Effector memory CD8-positive, alpha-beta T cell (primary cell): Measurements from ENCODE around the gene SLC24A3.
"Not testable (repeated sequence)": the region's sequence is repeated elsewhere in the genome, so short reads cannot be mapped to it uniquely, and the experiment has no call there.

ENCODE experiments used
- ATAC-seq: fragments of 150-1000 bp; cut with Tn5 transposase; replicated peaks from 2 replicates; pipeline ENCODE4 v1.10.0; 2021; ENCODE audit warnings: mild to moderate bottlenecking, moderate library complexity
- DNase-seq, 3 experiments: peaks; one replicate each; pipeline ENCODE4 v3.0.0; 2021
- H3K27ac Mint-ChIP-seq, 2 donors: one replicate each; pipeline ENCODE4 v1.8.0; 2022; ENCODE audit warnings: mild to moderate bottlenecking in 2 of 2, mixed read lengths in 2 of 2, moderate library complexity in 2 of 2
- H3K27me3 Mint-ChIP-seq, 2 donors: one replicate each; pipeline ENCODE4 v1.8.0; 2022; ENCODE audit warnings: mixed read lengths in 2 of 2
- H3K36me3 Mint-ChIP-seq: one replicate; pipeline ENCODE4 v1.8.0; 2022; ENCODE audit warnings: mild to moderate bottlenecking, moderate library complexity, mixed read lengths; ENCODE audit not compliant: insufficient read depth
- H3K4me1 Mint-ChIP-seq, 2 donors: one replicate each; pipeline ENCODE4 v1.8.0; 2022; ENCODE audit warnings: low read depth in 2 of 2, mixed read lengths in 2 of 2
- H3K4me3 Mint-ChIP-seq, 2 donors: one replicate each; pipeline ENCODE4 v1.8.0; 2022; ENCODE audit warnings: mild to moderate bottlenecking in 2 of 2, mixed read lengths in 2 of 2, moderate library complexity in 2 of 2
- H3K9me3 Mint-ChIP-seq, 2 donors: one replicate each; pipeline ENCODE4 v1.8.0; 2022; ENCODE audit warnings: mixed read lengths in 2 of 2

SLC24A3 gene

DNA sequence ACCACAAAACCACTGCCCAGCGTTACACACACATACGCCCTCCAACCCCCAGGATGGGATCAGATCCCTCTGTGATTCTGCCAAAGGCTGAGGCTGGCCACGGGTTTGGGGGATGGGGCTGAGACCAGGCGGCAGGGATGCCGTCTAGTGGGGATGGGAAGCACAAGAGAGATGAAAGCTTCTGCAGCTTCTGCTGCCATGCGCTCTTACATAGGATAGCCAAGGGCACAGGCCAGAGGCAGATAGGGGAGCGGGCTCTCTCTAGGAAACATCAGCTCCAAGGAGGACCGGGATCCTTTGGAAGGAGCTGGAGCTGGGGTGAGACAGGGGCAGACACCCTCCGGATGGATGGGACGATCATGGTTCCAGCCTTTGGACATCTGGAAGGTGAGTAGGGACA is 526.9 kb downstream of the SLC24A3 start:
- DNase-seq, result no peak
- no peak overlapping the region for H3K27ac Mint-ChIP-seq
- no peak for ATAC-seq
- H3K36me3 Mint-ChIP-seq, result no peaks in the 10 kb centered on the region
- H3K4me1 Mint-ChIP-seq, result no peaks in the 10 kb centered on the region
- peaks cover 0 to 2% of the 10 kb centered on the region in 2 donors for H3K9me3 Mint-ChIP-seq
- H3K4me3 Mint-ChIP-seq, result no peak overlapping the region
- peaks cover 14 to 15% of the 10 kb centered on the region in 2 donors for H3K27me3 Mint-ChIP-seq

DNA sequence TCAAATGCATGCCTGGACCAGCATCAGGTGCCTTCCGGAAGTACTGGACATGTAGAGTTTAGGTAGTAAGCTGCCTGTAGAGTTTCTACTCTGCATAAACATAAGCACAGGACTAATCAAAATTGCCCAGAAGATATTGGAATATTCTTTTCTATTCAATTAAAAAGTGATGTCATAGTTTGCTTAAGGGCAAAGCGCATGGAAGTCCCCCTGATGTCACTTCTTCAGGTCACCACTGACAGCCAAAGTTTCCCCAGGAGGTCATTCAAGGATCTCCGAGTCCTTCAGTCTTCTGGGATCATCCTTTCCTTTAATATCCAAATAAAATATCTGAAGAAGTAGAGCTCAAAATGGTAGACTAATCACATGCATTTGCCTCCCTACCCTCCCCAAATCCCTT is 528.1 kb downstream of the SLC24A3 start:
- H3K4me3 Mint-ChIP-seq, result no peak overlapping the region
- DNase-seq (no peak), ATAC-seq (no peak)
- peaks cover 0 to 7% of the 10 kb centered on the region in 2 donors for H3K9me3 Mint-ChIP-seq
- peaks cover 12 to 15% of the 10 kb centered on the region in 2 donors for H3K27me3 Mint-ChIP-seq
- no peak overlapping the region for H3K27ac Mint-ChIP-seq
- H3K36me3 Mint-ChIP-seq, result no peaks in the 10 kb centered on the region
- H3K4me1 Mint-ChIP-seq, result no peaks in the 10 kb centered on the region

DNA sequence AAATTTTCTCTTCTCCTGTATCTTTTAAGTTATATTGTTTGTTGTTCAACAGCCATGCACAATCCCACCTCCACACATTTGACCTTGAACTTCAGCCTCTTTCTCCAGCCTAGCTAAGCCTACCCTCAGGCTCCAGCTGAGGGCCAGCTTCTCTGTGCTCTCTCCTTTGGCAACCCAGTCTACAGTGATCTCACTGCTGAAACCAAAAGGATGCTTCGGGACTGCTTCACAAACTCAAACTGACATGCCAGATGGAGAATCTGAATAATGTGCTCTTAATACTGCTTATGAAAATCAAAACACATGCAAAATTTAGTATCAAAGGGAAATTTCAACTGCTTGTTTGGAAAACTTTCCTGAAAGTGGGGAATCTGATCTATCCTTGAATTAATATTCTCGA is 529.5 kb downstream of the SLC24A3 start:
- no peak overlapping the region for H3K4me3 Mint-ChIP-seq
- no peak for DNase-seq
- no peaks in the 10 kb centered on the region for H3K4me1 Mint-ChIP-seq

DNA sequence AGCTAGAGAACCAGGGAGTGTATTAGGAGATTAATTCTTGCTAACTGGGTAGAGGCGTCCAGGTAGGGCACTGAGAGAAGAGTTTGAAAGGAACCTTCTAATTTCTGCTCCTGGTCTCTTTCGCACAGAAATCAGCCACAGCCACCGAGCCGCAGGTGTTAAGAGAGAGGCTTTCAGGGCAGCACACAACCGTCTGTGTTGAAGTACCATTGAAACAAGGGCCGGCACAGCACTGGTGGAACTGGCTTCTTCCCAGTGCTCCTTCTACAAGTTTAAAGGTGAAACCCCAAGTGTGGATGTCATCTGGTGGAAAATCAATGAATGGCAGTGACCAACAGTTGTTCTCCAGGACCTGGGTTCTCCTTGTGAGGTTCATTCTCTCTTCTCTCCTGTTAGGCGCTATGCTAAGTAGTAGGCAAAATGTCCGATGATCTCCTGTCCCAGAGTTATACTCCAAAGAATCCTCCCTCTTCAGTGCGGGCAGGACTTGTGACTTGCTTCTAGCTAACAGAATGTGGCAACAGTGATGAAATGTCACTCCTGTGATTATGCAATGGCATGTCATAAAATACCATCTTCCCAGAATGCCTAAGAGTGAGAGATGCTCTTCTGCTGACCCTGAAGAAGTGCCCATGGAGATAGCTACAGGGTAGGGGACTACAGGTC is 530.7 kb downstream of the SLC24A3 start:
- peaks cover 12 to 15% of the 10 kb centered on the region in 2 donors for H3K27me3 Mint-ChIP-seq
- no peak for DNase-seq
- H3K4me1 Mint-ChIP-seq, result no peaks in the 10 kb centered on the region
- no peaks in the 10 kb centered on the region for H3K36me3 Mint-ChIP-seq
- ATAC-seq, result no peak
- no peak overlapping the region for H3K27ac Mint-ChIP-seq
- H3K4me3 Mint-ChIP-seq, result no peak overlapping the region
- peaks cover 2 to 7% of the 10 kb centered on the region in 2 donors for H3K9me3 Mint-ChIP-seq

More for the DNA sequence above, 529.5 kb downstream of the SLC24A3 start:
- Mint-ChIP-seq H3K27me3 (peaks cover 12 to 15% of the 10 kb centered on the region in 2 donors), H3K36me3 (no peaks in the 10 kb centered on the region), H3K9me3 (peaks cover 2 to 7% of the 10 kb centered on the region in 2 donors), H3K27ac (no peak overlapping the region)
- no peak for ATAC-seq

DNA sequence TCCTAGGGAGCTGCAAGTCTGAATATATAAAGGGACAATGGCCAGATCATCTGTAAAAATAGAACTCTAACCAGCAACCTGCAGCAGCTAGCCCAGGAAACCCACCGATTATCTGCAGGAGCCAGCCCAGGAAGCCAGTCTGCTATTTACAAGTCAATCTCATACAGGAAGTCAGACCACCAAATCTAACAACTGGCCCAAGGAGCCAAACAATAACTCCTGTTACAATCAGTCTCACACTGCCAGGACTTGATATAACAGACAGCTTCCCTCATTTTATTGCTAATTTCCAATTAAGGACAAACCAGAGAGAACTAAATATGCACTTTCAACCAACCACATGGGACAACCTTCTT is 531.2 kb downstream of the SLC24A3 start:
- Mint-ChIP-seq H3K4me3 (no peak overlapping the region), H3K27me3 (peaks cover 12 to 15% of the 10 kb centered on the region in 2 donors), H3K36me3 (no peaks in the 10 kb centered on the region), H3K9me3 (peaks cover 2 to 7% of the 10 kb centered on the region in 2 donors), H3K27ac (no peak overlapping the region), H3K4me1 (no peaks in the 10 kb centered on the region)
- ATAC-seq (no peak), DNase-seq (no peak)

DNA sequence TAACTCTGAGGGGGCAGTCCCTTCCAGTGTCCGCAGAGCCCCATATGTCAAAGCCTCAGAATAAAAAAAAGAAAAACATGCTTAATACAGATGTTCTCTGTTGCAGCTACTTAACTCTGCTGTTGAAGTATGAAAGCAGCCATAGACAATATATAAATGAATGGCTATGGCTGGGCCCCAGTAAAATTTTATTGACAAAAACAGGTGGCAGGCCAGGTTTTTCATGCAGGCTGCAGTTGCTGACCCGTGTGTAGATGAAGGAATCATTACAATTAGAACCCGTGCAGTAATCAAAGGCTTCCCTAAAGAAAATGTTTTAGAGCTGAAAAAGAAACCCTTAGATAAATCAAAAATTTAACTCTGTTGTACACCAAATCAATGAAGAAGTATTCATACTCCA is 532.7 kb downstream of the SLC24A3 start:
- Mint-ChIP-seq H3K9me3 (peaks cover 2 to 7% of the 10 kb centered on the region in 2 donors), H3K4me3 (no peak overlapping the region), H3K27me3 (peaks cover 12 to 13% of the 10 kb centered on the region in 2 donors), H3K4me1 (no peaks in the 10 kb centered on the region), H3K27ac (no peak overlapping the region), H3K36me3 (no peaks in the 10 kb centered on the region)
- DNase-seq (no peak), ATAC-seq (no peak)

DNA sequence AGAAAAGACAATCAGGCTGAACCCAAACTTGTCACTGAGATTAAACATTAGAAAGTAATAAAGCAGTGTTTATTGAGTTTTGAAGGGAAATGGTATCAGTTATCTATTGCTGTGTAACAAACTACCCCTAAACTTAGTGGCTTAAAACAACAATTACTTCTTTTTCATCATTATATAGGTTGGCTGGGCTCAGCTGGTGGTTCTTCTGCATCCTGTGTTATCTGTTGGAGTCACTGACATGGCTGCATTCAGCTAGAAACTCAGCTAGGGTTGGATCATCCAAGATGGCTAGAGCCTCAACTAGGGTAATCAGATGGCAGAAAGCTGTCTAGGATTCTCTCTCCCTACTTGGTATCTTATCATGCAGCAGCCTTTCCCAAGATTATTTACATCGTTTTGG is 533.1 kb downstream of the SLC24A3 start:
- DNase-seq (no peak), ATAC-seq (no peak)
- no peak overlapping the region for H3K27ac Mint-ChIP-seq
- H3K27me3 Mint-ChIP-seq, result peaks cover 8 to 12% of the 10 kb centered on the region in 2 donors
- peaks cover 2 to 7% of the 10 kb centered on the region in 2 donors for H3K9me3 Mint-ChIP-seq
- no peaks in the 10 kb centered on the region for H3K36me3 Mint-ChIP-seq
- H3K4me1 Mint-ChIP-seq, result no peaks in the 10 kb centered on the region
- H3K4me3 Mint-ChIP-seq, result no peak overlapping the region

DNA sequence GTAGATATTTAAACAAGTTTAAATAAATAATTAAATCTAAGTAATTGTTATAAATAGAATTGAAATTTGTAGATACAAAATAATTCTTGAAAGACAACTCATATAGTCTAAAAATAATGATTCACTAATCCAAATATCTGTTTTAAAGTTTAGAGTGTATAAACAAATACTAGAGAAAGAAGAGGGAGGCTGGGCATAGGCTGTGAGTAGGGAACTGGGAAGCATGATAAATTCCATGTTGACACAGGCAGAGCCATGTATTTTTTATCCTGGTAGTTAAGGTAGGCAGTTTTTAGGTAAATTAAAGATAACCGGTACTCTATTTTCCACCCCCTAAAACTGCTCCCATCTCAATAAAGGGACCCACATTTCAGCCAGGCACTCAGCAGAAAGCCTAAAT is 534.0 kb downstream of the SLC24A3 start:
- Mint-ChIP-seq H3K36me3 (no peaks in the 10 kb centered on the region), H3K9me3 (peaks cover 2 to 7% of the 10 kb centered on the region in 2 donors), H3K4me1 (no peaks in the 10 kb centered on the region)

DNA sequence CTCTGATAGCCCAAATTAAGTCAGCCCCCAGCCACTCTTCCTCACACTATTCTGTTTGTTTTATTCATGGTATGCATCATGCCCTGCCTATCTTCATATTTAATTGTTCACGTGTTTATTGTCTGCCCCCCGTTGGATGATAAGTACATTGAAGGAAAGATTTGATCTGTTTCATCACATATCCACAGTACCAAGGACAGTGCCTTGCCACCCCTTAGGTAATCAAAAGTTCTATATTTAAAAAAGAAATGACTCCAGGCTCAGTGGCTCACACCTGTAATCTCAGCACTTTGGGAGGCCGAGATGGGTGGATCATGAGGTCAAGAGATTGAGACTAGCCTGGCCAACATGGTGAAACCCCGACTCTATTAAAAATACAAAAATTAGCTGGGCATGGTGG is 535.5 kb downstream of the SLC24A3 start:
- Mint-ChIP-seq H3K9me3 (peaks cover 2 to 7% of the 10 kb centered on the region in 2 donors), H3K36me3 (peaks cover 3% of the 10 kb centered on the region), H3K27ac (no peak overlapping the region), H3K27me3 (peaks cover 0 to 11% of the 10 kb centered on the region in 2 donors), H3K4me1 (no peaks in the 10 kb centered on the region), H3K4me3 (no peak overlapping the region)
- ATAC-seq (no peak), DNase-seq (no peak)

More for the DNA sequence above, 534.0 kb downstream of the SLC24A3 start:
- H3K27ac Mint-ChIP-seq, result no peak overlapping the region
- no peak for DNase-seq
- ATAC-seq, result no peak
- peaks cover under 1 to 12% of the 10 kb centered on the region in 2 donors for H3K27me3 Mint-ChIP-seq
- H3K4me3 Mint-ChIP-seq, result no peak overlapping the region

DNA sequence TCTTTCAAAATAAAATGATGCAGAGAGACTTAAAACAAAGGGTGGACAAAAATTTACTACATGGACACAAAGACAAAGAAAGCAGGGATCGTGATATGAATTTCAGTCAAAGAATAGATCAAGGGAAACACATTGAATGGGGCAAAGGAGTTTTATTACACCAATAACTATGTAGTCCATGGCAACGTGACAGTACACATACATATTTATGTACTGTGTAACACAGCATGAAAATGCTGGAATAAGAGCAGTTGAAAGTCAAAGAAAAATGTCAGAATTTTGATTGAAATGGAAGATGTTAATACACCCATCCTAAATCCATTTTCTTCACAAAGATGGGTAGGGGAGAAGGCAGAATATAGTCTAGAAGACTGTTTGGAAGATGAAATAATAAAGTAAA is 536.2 kb downstream of the SLC24A3 start:
- DNase-seq, result no peak
- Mint-ChIP-seq H3K9me3 (peaks cover 2 to 7% of the 10 kb centered on the region in 2 donors), H3K36me3 (peaks cover 3% of the 10 kb centered on the region), H3K27me3 (peaks cover 0 to 3% of the 10 kb centered on the region in 2 donors), H3K4me1 (no peaks in the 10 kb centered on the region), H3K4me3 (no peak overlapping the region), H3K27ac (no peak overlapping the region)
- no peak for ATAC-seq

DNA sequence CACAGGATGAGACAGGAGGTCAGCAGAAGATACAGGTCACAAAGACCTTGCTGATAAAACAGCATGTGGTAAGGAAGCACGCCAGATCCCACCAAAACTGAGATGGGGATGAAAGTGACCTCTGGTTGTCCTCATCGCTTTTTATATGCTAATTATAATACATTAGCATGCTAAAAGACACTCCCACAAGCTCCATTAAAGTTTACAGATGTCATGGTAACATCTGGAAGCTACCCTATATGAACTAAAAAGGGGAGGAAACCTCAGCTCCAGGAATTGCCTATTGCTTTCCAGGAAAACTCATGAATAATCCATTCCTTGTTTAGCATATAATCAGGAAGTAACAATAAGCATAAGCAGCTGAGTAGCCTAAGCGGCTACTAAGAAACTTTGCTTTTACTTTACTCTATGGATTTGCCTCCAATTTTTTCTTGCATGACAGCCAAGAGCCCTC is 537.2 kb downstream of the SLC24A3 start:
- peaks cover 2 to 3% of the 10 kb centered on the region in 2 donors for H3K9me3 Mint-ChIP-seq
- H3K4me1 Mint-ChIP-seq, result no peaks in the 10 kb centered on the region

DNA sequence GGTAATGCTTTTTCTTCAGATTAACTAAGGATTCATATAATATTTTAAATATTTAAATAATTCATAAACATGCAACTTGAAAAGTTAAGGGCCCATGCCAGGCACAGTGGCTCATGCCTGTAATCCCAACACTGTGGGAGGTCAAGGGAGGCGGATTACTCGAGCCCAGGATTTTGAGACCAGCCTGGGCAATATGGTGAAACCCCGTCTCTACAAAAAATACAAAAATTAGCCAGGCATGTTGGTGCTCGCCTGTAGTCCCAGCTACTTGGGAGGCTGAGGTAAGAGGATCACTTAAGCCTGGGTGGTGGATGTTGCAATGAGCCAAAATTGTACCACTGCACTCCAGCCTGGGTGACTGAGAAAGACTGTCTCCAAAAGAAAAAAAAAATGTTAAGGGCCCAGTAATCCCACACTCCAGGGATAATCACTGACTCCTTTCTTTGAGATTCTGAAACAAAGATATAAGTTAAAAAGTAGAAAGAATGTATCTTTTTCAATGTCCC is 537.7 kb downstream of the SLC24A3 start:
- no peak overlapping the region for H3K27ac Mint-ChIP-seq
- no peaks in the 10 kb centered on the region for H3K27me3 Mint-ChIP-seq
- ATAC-seq (no peak), DNase-seq (no peak)
- no peak overlapping the region for H3K4me3 Mint-ChIP-seq
- no peaks in the 10 kb centered on the region for H3K4me1 Mint-ChIP-seq
- peaks cover 3% of the 10 kb centered on the region for H3K36me3 Mint-ChIP-seq
- H3K9me3 Mint-ChIP-seq, result peaks cover 0 to 2% of the 10 kb centered on the region in 2 donors

More for the DNA sequence above, 537.2 kb downstream of the SLC24A3 start:
- Mint-ChIP-seq H3K27ac (no peak overlapping the region), H3K4me3 (no peak overlapping the region), H3K36me3 (peaks cover 3% of the 10 kb centered on the region), H3K27me3 (no peaks in the 10 kb centered on the region)
- ATAC-seq (no peak), DNase-seq (no peak)

DNA sequence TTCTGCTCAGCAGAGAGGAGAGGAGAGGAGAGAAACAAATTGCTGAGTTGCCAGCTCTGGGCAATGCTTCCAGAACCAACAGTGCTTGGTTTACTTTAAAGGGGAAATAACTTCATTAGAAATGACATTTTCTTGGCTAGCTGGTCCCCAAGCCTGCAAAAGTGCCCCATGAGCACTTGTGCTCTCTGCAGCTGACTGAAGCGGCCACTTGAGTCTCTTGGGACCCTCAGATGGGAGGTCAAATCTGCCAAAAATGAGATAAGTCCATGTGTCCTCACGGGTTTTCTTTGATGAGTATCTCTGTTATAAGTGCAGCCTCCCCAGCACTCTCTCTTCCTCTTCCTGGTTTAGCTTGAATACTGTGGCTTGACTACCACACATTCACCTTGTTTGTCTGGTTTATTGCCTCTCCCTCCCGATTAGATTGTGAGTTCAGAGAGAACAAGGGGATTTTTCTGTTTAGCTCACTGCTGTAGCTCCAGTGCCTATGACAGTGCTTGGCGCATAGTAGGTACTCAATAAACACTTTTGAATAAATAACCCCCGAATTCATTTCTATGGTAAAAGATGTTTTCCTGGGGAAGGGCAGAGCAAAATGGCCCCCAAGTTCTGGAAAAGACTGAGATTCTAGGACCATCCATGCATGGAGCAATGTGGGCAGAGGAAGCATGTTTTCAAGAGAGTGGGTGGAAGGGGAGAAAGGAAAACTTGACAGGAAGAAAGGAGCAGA is 538.6 kb downstream of the SLC24A3 start:
- Mint-ChIP-seq H3K36me3 (peaks cover 3% of the 10 kb centered on the region), H3K9me3 (no peaks in the 10 kb centered on the region), H3K27me3 (peaks cover 3% of the 10 kb centered on the region in 2 donors), H3K4me1 (no peaks in the 10 kb centered on the region), H3K4me3 (no peak overlapping the region), H3K27ac (no peak overlapping the region)
- DNase-seq, result no peak
- no peak for ATAC-seq

DNA sequence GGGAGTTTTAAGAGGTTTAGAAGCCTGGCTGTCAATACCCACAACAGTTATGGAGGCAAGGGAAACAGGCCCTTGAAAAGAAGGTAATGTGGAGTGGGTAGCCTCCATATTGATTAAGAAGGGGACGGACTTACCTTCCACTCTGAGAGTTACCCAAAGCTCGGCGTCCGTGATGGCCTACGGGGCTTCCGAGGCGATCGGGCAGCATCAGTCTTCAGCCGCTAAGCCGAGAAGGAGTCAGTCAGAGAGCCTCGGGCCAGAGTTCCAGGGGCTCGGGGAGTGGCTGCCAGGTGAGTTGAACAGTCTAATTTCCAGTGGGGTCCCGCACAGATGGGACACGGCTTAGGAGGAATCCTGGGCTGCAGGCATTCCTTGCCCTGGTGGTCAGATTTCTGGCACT is 541.8 kb downstream of the SLC24A3 start:
- H3K4me3 Mint-ChIP-seq, H3K4me1 Mint-ChIP-seq, H3K36me3 Mint-ChIP-seq, ATAC-seq, H3K9me3 Mint-ChIP-seq, H3K27ac Mint-ChIP-seq, DNase-seq: not testable (repeated sequence)
- H3K27me3 Mint-ChIP-seq, result peaks cover 19 to 25% of the 10 kb centered on the region in 2 donors
